Adipocyte (in vitro differentiated cells): ENCODE data around the gene LRIG1.

Source experiments
- DNase-seq: peaks from one replicate; pipeline ENCODE4 v3.0.0-alpha.2; 2015; ENCODE audit warnings: low read depth
- H3K27me3 ChIP-seq: replicated peaks from 2 replicates; pipeline ENCODE4 v1.7.0; 2013; ENCODE audit warnings: mild to moderate bottlenecking, low read length, moderate library complexity; ENCODE audit not compliant: control insufficient read depth, insufficient read depth
- H3K36me3 ChIP-seq: 2 replicates; pipeline ENCODE4 v1.7.0; 2013; ENCODE audit warnings: low read length, mild to moderate bottlenecking, moderate library complexity; ENCODE audit not compliant: control insufficient read depth, insufficient read depth, severe bottlenecking
- H3K4me1 ChIP-seq: 2 replicates; pipeline ENCODE4 v1.7.0; 2013; ENCODE audit warnings: mild to moderate bottlenecking, low read length, moderate library complexity; ENCODE audit not compliant: control insufficient read depth, insufficient read depth
- H3K4me3 ChIP-seq: 2 replicates; pipeline ENCODE4 v1.7.0; 2013; ENCODE audit warnings: mild to moderate bottlenecking, low read length, moderate library complexity
- H3K9ac ChIP-seq: 2 replicates; pipeline ENCODE4 v1.7.0; 2013; ENCODE audit warnings: mild to moderate bottlenecking, low read length, moderate library complexity
- H3K9me3 ChIP-seq: 2 replicates; pipeline ENCODE4 v1.7.0; 2013; ENCODE audit warnings: mild to moderate bottlenecking, low read length, moderate library complexity; ENCODE audit not compliant: control insufficient read depth

Gene LRIG1

DNA sequence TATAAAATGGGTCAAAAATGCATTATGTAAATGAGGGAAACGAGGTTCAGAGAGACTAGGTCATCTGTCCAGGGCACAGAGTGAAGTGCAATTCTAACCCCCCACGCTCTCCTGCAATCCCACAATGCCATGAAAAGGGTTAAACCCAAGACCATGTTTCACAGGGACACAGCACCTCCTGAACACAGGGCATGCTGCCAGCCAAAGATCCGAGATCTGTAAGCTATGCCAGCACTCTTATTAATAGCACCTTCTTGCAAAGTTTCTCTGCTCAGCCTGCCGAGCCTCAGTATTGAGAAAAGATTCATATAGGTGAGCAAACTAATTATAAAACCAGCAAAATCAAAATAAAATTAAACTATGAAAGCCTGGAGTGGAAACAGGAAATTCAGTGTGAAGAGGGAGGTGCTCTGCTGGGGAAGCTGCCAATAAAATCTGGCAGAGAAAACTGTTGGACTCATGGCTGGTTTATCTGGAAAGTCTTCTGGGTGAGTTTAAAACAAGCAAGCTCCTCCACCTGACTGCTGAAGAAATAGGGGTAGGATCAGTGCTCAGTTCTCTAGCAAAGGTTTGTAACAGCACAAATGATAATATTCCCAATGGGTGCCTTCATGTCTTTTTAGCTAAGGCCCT lies 50.3 kb downstream of the LRIG1 start:
- no peaks in the 10 kb centered on the region for H3K9me3 ChIP-seq
- no peak overlapping the region for H3K9ac ChIP-seq
- no peaks in the 10 kb centered on the region for H3K27me3 ChIP-seq
- peak; percentile 70 for DNase-seq
- no peaks in the 10 kb centered on the region for H3K36me3 ChIP-seq
- peaks cover 31% of the 10 kb centered on the region for H3K4me1 ChIP-seq
- peak overlapping the region; percentile 65 for H3K4me3 ChIP-seq

- peaks cover 31% of the 10 kb centered on the region for H3K4me1 ChIP-seq
- H3K36me3 ChIP-seq = no peaks in the 10 kb centered on the region
Observed at GRCh38 chr3:66449411-66449974, 51.3 kb downstream of the LRIG1 start.

DNA sequence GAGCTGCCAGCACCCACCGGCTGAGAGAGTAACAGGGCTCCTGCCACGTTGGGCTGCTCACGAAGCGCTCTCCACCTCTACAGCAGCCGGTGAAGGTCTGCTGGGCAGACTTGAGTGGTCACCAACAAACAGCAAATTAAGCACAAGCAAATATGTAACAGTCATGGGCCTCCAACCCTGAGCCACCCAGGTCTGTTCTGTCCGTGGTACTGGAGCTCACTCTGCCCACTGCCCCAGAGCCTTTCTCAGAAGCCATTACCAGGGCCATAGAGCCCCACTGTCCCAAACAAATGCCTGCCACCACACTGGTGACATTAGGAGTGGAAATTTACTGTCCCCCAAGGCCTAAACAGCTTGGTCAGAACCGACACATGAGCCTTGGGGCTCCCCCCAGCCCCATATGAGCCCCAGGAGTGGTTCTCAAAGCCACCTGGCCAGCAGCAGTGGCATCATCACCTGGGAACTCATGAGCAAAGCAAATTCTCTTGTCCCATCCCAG lies 56.6 kb downstream of the LRIG1 start:
- H3K9ac ChIP-seq = no peak overlapping the region
- H3K27me3 ChIP-seq = no peaks in the 10 kb centered on the region
- DNase-seq = no peak
- H3K4me1 ChIP-seq = peaks cover 24% of the 10 kb centered on the region
- no peaks in the 10 kb centered on the region for H3K36me3 ChIP-seq
- H3K4me3 ChIP-seq = no peak overlapping the region
- no peaks in the 10 kb centered on the region for H3K9me3 ChIP-seq

More at GRCh38 chr3:66449411-66449974, 51.3 kb downstream of the LRIG1 start:
- DNase-seq = no peak
- no peaks in the 10 kb centered on the region for H3K9me3 ChIP-seq
- no peak overlapping the region for H3K9ac ChIP-seq
- H3K4me3 ChIP-seq = no peak overlapping the region
- no peaks in the 10 kb centered on the region for H3K27me3 ChIP-seq

- peak overlapping the region; percentile 76 for H3K4me3 ChIP-seq
- peaks cover 24% of the 10 kb centered on the region for H3K4me1 ChIP-seq
- H3K9me3 ChIP-seq = no peaks in the 10 kb centered on the region
- no peaks in the 10 kb centered on the region for H3K27me3 ChIP-seq
- H3K36me3 ChIP-seq = no peaks in the 10 kb centered on the region
- peak overlapping the region; percentile 84 for H3K9ac ChIP-seq
- no peak for DNase-seq
Observed at GRCh38 chr3:66443118-66443803, 57.6 kb downstream of the LRIG1 start.

DNA sequence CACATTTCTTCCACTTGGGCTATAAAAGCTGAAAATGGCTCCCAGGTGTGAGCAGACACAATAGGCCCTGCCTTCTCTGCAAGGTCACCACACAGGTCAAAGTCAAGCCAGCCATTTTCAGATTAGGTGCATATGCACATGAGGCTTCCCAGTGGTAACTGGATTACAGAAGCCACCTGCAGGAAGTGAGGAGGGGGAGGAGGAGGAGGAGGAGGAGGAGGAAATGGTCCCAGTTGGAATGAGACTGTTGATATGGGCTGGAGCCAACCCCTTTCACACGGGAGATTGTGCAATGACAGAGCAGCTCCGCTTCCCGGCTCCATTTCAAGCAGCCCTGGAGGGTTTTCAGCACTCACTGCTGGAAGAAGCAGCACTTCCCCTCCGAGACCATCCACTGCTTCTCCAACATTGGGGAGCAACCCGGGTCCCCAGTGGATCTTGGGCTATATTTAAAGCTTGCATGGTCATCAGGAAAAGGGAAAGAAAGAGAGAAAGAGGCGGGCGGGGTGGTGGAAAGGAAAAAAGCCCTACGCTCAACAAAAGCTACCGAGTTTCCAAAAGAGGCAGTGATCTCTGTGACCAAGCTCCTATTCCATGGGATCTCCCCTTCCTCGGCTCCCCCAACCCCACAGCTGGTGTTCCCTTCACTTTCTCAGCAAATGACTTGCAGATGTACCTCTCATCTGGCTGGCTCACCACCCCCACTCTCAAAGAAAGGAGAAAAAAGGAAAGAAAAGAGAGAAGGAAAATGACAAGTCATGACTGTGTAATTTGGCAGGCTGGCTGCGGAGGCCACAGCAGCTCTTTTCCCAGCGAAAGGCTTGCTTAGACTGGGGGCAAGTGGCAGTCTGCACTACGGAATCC lies 58.3 kb downstream of the LRIG1 start:
- Histone ChIP-seq H3K27me3 (no peaks in the 10 kb centered on the region), H3K36me3 (no peaks in the 10 kb centered on the region), H3K9ac (peak overlapping the region; percentile 84), H3K4me1 (peaks cover 24% of the 10 kb centered on the region), H3K4me3 (peak overlapping the region; percentile 76), H3K9me3 (no peaks in the 10 kb centered on the region)
- DNase-seq = peak; percentile 92

DNA sequence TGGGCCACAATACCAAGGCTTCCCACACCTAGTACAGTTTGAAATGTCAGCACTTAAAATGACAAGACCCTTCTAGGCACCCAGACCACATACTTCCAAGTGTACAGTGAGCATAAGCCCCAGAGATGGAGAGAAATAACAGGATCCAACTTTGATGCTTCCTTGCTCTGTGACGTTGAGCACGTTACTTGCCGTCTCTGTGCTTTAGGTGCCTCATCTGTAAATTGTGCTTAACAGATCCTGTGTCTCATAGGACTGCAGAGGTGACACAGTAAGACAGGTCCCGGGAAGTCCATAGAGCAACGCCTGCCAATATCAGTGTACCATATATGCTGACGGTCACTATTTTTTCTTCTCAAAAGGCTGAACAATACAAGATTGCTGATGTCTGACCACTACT lies 59.1 kb downstream of the LRIG1 start:
- Histone ChIP-seq H3K4me3 (no peak overlapping the region), H3K36me3 (no peaks in the 10 kb centered on the region), H3K9ac (no peak overlapping the region), H3K4me1 (peaks cover 24% of the 10 kb centered on the region), H3K27me3 (no peaks in the 10 kb centered on the region), H3K9me3 (no peaks in the 10 kb centered on the region)
- no peak for DNase-seq

DNA sequence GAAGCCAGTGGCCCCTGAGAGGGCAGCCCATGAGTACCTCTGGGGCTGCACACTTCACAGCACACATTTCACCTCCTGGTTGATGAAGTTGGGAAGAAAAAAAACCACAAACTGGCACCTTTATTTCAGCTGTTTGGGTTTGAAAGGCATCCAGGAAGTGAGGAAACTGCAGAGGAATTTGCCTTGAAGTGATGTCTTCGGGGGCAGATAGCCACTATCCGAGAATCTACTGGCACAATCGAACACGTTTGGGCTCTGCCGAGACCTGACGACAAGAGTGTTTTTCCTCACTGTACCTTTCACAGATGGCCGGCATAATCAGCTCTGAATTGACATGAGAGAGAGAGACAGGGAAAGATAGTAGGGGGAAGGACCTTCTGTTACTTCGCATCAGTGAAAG lies 59.7 kb downstream of the LRIG1 start:
- no peak overlapping the region for H3K9ac ChIP-seq
- peaks cover 24% of the 10 kb centered on the region for H3K4me1 ChIP-seq
- DNase-seq = peak; percentile 40
- H3K4me3 ChIP-seq = no peak overlapping the region
- H3K27me3 ChIP-seq = no peaks in the 10 kb centered on the region
- H3K9me3 ChIP-seq = no peaks in the 10 kb centered on the region
- H3K36me3 ChIP-seq = no peaks in the 10 kb centered on the region

- no peaks in the 10 kb centered on the region for H3K36me3 ChIP-seq
- DNase-seq = no peak
- no peaks in the 10 kb centered on the region for H3K9me3 ChIP-seq
- no peak overlapping the region for H3K4me3 ChIP-seq
- peaks cover 24% of the 10 kb centered on the region for H3K4me1 ChIP-seq
- H3K9ac ChIP-seq = no peak overlapping the region
- no peaks in the 10 kb centered on the region for H3K27me3 ChIP-seq
Observed at GRCh38 chr3:66439666-66440344, 61.0 kb downstream of the LRIG1 start.

DNA sequence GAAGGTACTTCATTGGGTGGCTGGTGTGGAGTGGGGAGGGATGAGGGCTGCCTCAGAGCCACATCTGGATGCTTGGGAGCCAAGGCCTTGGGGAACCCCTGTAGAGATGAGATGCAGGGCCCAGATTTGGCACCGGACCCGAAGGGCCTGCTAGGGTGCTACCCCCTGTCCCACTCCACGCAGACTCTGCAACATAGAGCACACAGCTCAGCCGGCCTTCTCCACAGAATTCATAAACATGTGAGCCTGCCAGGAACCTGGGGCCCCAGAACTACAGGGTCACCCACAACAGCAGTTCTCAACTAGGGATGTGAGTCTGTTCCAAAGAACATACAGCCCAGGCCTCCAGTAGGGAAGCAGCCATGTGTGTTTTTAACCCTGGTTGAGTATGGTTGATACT lies 62.8 kb downstream of the LRIG1 start:
- Histone ChIP-seq H3K4me1 (peaks cover 27% of the 10 kb centered on the region), H3K9me3 (no peaks in the 10 kb centered on the region), H3K9ac (no peak overlapping the region), H3K4me3 (no peak overlapping the region), H3K27me3 (no peaks in the 10 kb centered on the region), H3K36me3 (no peaks in the 10 kb centered on the region)
- DNase-seq = no peak

- Histone ChIP-seq H3K27me3 (no peaks in the 10 kb centered on the region), H3K9me3 (no peaks in the 10 kb centered on the region), H3K9ac (no peak overlapping the region), H3K4me1 (peaks cover 23% of the 10 kb centered on the region), H3K4me3 (no peak overlapping the region), H3K36me3 (no peaks in the 10 kb centered on the region)
- no peak for DNase-seq
Observed at GRCh38 chr3:66437341-66437929, 63.4 kb downstream of the LRIG1 start.
